HepG2 (cell line): ENCODE measurements around the gene TNFSF13. TPM values are rescaled to one million over a fixed set of nuclear protein-coding genes. Genes with fewer than 3 reads are reported as not detected.

Experiments used
- ATF1 ChIP-seq: IDR thresholded peaks from 2 replicates; pipeline ENCODE4 v1.6.1; 2016; ENCODE audit warnings: mild to moderate bottlenecking, control low read depth
- FOXM1 ChIP-seq: sonication (generic); formaldehyde crosslinking; IDR thresholded peaks from 2 replicates; pipeline ENCODE4 v1.5.0; 2020; ENCODE audit warnings: missing genetic modification reagents
- HNF4G ChIP-seq, 2 experiments: sonication (generic) in 1 of 2; formaldehyde crosslinking in 1 of 2; IDR thresholded peaks; 2 replicates each; pipeline versions ENCODE4 v1.4.0 to v1.6.1; 2011 to 2020; ENCODE audit warnings: borderline replicate concordance in 2 of 2, low read depth in 2 of 2, mild to moderate bottlenecking in 2 of 2, low read length in 1 of 2, missing genetic modification reagents in 1 of 2, moderate library complexity in 1 of 2
- PAX8 ChIP-seq: sonication (generic); formaldehyde crosslinking; IDR thresholded peaks from 2 replicates; pipeline ENCODE4 v1.8.0; 2022; ENCODE audit warnings: mild to moderate bottlenecking, missing genetic modification reagents, borderline replicate concordance
- PHF21A ChIP-seq: sonication (generic); formaldehyde crosslinking; IDR thresholded peaks from 2 replicates; pipeline ENCODE4 v1.5.0; 2020; ENCODE audit warnings: mild to moderate bottlenecking, missing genetic modification reagents
- PHF8 ChIP-seq: sonication (generic); formaldehyde crosslinking; IDR thresholded peaks from 2 replicates; pipeline ENCODE4 v1.5.0; 2020; ENCODE audit warnings: missing genetic modification reagents
- SAFB2 ChIP-seq: sonication (generic); formaldehyde crosslinking; IDR thresholded peaks from 2 replicates; pipeline ENCODE4 v1.5.1; 2020; ENCODE audit warnings: missing genetic modification reagents, low read depth, mild to moderate bottlenecking, borderline replicate concordance
- SCMH1 ChIP-seq: sonication (generic); formaldehyde crosslinking; IDR thresholded peaks from 2 replicates; pipeline ENCODE4 v1.9.0; 2021; ENCODE audit warnings: missing genetic modification reagents, mild to moderate bottlenecking, borderline replicate concordance
- SNRNP70 ChIP-seq: fragments of 200-400 bp; formaldehyde crosslinking; IDR thresholded peaks from 2 replicates; pipeline ENCODE4 v1.6.1; 2017; ENCODE audit warnings: mild to moderate bottlenecking, low read depth, low read length, moderate library complexity
- ZNF556 ChIP-seq: sonication (generic); formaldehyde crosslinking; IDR thresholded peaks from 2 replicates; pipeline ENCODE4 v1.4.0; 2020; ENCODE audit warnings: mild to moderate bottlenecking, missing genetic modification reagents, borderline replicate concordance
- ZNF652 ChIP-seq: IDR thresholded peaks from 2 replicates; pipeline ENCODE4 v1.6.1; 2016; ENCODE audit warnings: low read depth, borderline replicate concordance
- polyA plus RNA-seq, 8 experiments: library from polyadenylated mRNA; depleted of rRNA in 3 of 8; stranded (reverse) in 7 of 8; unstranded in 1 of 8; fragments of >200 nt; fragmentation: Illumina TruSeq in 4 of 8; extraction: Trizol in 4 of 8; gene quantifications; 2 replicates each; pipeline versions ENCODE4 v1.2.1 to v1.2.3, GENCODE V29; 2011 to 2016; ENCODE audit warnings: low read depth in 4 of 8, missing spikeins in 1 of 8, mixed read lengths in 1 of 8; ENCODE audit not compliant: insufficient read depth in 1 of 8
- total RNA-seq, 5 experiments: library from RNA; depleted of rRNA; stranded (reverse); fragments of >200 nt; fragmentation: Illumina TruSeq; extraction: Trizol; gene quantifications; 2 replicates each; pipeline ENCODE4 v1.2.3, GENCODE V29; 2016; ENCODE audit warnings: low read depth in 1 of 5
- TF ChIP-seq, protein P1 (sequence below): sonication (generic); formaldehyde crosslinking; IDR thresholded peaks from 2 replicates; pipeline ENCODE4 v1.9.0; 2021; ENCODE audit warnings: mild to moderate bottlenecking, missing genetic modification reagents
- TF ChIP-seq, protein P2 (sequence below): fragments of 450-650 bp; IDR thresholded peaks from 2 replicates; pipeline ENCODE4 v1.6.1; 2016
- TF ChIP-seq, protein P3 (sequence below): sonication (generic); formaldehyde crosslinking; IDR thresholded peaks from 2 replicates; pipeline ENCODE4 v1.4.0; 2020; ENCODE audit warnings: missing genetic modification reagents, borderline replicate concordance
- TF ChIP-seq, protein P4 (sequence below): sonication (generic); formaldehyde crosslinking; IDR thresholded peaks from 2 replicates; pipeline ENCODE4 v1.4.0; 2020; ENCODE audit warnings: missing genetic modification reagents; ENCODE audit errors: not compliant biosample characterization

TNFSF13 gene
- total and polyA plus RNA-seq, 2 of the 13 experiments (the other 11 are each of a cell fraction or from before 2014, with no cell fraction given) = 2.5 to 3.3 TPM

DNA sequence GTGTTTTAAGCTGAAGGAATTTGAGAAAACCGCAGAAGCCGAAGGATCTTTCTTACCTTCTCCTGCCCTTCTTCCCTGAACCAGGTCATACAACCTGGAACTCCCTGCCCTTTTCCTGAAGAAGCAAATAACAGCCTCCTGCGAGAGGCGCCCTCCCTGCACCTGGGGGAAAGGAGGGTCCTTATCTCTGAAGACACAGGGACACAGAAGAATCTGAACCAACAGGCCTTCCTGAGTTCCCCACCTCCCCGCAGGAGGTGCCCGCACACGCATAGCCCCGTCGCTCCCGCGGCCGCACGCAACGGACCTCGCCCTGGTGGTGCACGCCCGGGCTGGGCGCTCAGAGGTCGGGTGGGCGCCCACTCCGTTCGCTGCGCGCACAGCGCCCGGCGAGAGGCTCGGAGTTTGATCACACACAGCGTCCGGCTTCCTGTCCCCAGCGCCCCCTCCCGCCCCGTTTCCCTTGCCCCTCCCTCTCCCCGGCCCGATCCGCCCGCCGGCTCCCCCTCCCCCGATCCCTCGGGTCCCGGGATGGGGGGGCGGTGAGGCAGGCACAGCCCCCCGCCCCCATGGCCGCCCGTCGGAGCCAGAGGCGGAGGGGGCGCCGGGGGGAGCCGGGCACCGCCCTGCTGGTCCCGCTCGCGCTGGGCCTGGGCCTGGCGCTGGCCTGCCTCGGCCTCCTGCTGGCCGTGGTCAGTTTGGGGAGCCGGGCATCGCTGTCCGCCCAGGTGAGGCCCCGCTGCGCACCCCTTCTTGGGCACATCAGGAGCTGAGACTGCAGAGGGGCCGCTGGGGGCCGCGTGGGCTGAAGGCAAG is 9.8 kb upstream of the TNFSF13 start, which contains the start of gene TNFSF12 (continued):
- TF ChIP-seq, protein P1, sequence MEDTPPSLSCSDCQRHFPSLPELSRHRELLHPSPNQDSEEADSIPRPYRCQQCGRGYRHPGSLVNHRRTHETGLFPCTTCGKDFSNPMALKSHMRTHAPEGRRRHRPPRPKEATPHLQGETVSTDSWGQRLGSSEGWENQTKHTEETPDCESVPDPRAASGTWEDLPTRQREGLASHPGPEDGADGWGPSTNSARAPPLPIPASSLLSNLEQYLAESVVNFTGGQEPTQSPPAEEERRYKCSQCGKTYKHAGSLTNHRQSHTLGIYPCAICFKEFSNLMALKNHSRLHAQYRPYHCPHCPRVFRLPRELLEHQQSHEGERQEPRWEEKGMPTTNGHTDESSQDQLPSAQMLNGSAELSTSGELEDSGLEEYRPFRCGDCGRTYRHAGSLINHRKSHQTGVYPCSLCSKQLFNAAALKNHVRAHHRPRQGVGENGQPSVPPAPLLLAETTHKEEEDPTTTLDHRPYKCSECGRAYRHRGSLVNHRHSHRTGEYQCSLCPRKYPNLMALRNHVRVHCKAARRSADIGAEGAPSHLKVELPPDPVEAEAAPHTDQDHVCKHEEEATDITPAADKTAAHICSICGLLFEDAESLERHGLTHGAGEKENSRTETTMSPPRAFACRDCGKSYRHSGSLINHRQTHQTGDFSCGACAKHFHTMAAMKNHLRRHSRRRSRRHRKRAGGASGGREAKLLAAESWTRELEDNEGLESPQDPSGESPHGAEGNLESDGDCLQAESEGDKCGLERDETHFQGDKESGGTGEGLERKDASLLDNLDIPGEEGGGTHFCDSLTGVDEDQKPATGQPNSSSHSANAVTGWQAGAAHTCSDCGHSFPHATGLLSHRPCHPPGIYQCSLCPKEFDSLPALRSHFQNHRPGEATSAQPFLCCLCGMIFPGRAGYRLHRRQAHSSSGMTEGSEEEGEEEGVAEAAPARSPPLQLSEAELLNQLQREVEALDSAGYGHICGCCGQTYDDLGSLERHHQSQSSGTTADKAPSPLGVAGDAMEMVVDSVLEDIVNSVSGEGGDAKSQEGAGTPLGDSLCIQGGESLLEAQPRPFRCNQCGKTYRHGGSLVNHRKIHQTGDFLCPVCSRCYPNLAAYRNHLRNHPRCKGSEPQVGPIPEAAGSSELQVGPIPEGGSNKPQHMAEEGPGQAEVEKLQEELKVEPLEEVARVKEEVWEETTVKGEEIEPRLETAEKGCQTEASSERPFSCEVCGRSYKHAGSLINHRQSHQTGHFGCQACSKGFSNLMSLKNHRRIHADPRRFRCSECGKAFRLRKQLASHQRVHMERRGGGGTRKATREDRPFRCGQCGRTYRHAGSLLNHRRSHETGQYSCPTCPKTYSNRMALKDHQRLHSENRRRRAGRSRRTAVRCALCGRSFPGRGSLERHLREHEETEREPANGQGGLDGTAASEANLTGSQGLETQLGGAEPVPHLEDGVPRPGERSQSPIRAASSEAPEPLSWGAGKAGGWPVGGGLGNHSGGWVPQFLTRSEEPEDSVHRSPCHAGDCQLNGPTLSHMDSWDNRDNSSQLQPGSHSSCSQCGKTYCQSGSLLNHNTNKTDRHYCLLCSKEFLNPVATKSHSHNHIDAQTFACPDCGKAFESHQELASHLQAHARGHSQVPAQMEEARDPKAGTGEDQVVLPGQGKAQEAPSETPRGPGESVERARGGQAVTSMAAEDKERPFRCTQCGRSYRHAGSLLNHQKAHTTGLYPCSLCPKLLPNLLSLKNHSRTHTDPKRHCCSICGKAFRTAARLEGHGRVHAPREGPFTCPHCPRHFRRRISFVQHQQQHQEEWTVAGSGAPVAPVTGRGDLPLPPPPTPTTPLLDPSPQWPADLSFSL (CRISPR knock-in tag) = no peak
- TF ChIP-seq FOXM1 (CRISPR knock-in tag) (no peak), SCMH1 (CRISPR knock-in tag) (no peak), ZNF652 (CRISPR knock-in tag) (no peak), HNF4G (IDR thresholded peaks at IDR 0.05; ENCODE audit: borderline replicate concordance, low read depth, low read length) (no peak), HNF4G (CRISPR knock-in tag; IDR thresholded peaks at IDR 0.05; ENCODE audit: borderline replicate concordance, low read depth) (no peak), SNRNP70 (no peak), SAFB2 (CRISPR knock-in tag) (no peak), PAX8 (CRISPR knock-in tag) (0 out of 2 replicates have a peak, but pooled peaks have one; percentile 57), ATF1 (CRISPR knock-in tag) (no peak), PHF21A (CRISPR knock-in tag) (no peak), PHF8 (CRISPR knock-in tag) (peak; percentile 50; the same call in 1 of the 2 replicates), ZNF556 (CRISPR knock-in tag) (no peak)
- TF ChIP-seq, protein P2, sequence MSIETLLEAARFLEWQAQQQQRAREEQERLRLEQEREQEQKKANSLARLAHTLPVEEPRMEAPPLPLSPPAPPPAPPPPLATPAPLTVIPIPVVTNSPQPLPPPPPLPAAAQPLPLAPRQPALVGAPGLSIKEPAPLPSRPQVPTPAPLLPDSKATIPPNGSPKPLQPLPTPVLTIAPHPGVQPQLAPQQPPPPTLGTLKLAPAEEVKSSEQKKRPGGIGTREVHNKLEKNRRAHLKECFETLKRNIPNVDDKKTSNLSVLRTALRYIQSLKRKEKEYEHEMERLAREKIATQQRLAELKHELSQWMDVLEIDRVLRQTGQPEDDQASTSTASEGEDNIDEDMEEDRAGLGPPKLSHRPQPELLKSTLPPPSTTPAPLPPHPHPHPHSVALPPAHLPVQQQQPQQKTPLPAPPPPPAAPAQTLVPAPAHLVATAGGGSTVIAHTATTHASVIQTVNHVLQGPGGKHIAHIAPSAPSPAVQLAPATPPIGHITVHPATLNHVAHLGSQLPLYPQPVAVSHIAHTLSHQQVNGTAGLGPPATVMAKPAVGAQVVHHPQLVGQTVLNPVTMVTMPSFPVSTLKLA = no peak
- TF ChIP-seq, protein P3, sequence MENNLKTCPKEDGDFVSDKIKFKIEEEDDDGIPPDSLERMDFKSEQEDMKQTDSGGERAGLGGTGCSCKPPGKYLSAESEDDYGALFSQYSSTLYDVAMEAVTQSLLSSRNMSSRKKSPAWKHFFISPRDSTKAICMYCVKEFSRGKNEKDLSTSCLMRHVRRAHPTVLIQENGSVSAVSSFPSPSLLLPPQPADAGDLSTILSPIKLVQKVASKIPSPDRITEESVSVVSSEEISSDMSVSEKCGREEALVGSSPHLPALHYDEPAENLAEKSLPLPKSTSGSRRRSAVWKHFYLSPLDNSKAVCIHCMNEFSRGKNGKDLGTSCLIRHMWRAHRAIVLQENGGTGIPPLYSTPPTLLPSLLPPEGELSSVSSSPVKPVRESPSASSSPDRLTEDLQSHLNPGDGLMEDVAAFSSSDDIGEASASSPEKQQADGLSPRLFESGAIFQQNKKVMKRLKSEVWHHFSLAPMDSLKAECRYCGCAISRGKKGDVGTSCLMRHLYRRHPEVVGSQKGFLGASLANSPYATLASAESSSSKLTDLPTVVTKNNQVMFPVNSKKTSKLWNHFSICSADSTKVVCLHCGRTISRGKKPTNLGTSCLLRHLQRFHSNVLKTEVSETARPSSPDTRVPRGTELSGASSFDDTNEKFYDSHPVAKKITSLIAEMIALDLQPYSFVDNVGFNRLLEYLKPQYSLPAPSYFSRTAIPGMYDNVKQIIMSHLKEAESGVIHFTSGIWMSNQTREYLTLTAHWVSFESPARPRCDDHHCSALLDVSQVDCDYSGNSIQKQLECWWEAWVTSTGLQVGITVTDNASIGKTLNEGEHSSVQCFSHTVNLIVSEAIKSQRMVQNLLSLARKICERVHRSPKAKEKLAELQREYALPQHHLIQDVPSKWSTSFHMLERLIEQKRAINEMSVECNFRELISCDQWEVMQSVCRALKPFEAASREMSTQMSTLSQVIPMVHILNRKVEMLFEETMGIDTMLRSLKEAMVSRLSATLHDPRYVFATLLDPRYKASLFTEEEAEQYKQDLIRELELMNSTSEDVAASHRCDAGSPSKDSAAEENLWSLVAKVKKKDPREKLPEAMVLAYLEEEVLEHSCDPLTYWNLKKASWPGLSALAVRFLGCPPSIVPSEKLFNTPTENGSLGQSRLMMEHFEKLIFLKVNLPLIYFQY (CRISPR knock-in tag) = no peak
- TF ChIP-seq, protein P4, sequence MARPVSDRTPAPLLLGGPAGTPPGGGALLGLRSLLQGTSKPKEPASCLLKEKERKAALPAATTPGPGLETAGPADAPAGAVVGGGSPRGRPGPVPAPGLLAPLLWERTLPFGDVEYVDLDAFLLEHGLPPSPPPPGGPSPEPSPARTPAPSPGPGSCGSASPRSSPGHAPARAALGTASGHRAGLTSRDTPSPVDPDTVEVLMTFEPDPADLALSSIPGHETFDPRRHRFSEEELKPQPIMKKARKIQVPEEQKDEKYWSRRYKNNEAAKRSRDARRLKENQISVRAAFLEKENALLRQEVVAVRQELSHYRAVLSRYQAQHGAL = no peak
